ENCODE data around the gene TMC6.
A peak's percentile ranks its signal among the peaks of the same experiment; 100 is the strongest.

Gene TMC6

GRCh38 chr17:78168242-78168902 lies 39.8 kb upstream of the TMC6 start, which contains the start of gene SYNGR2:
Gene SYNGR2, plus strand, starts transcription at chr17:78168581. Its CDS starts 36 bp downstream, at chr17:78168617.
- H3K4me1 Mint-ChIP-seq = peaks cover 12% of the 10 kb centered on the region
- peak; percentile 94 for DNase-seq
- H3K27me3 Mint-ChIP-seq (ENCODE audit: low read depth, poor library complexity) = peaks cover 6% of the 10 kb centered on the region
- peak within 1 kb of the TSS; percentile 75 for H3K4me3 Mint-ChIP-seq
- H3K9me3 Mint-ChIP-seq = no peaks in the 10 kb centered on the region
- H3K27ac Mint-ChIP-seq = no peak within 1 kb of the TSS
- H3K36me3 Mint-ChIP-seq (ENCODE audit: low read depth) = peaks cover 2% of the 10 kb centered on the region
- no peak for TF ChIP-seq CTCF (IDR thresholded peaks at IDR 0.05)

- Mint-ChIP-seq H3K36me3 (ENCODE audit: low read depth) (no peaks in the 10 kb centered on the region), H3K27ac (no peak overlapping the region), H3K9me3 (no peaks in the 10 kb centered on the region), H3K27me3 (ENCODE audit: low read depth, poor library complexity) (peaks cover 6% of the 10 kb centered on the region), H3K4me1 (no peaks in the 10 kb centered on the region), H3K4me3 (no peak overlapping the region)
- DNase-seq = no peak
- TF ChIP-seq CTCF (IDR thresholded peaks at IDR 0.05) = no peak
These were observed 37.9 kb upstream of the TMC6 start for GRCh38 chr17:78166416-78166815.

GRCh38 chr17:78164748-78165607 lies 36.4 kb upstream of the TMC6 start:
- no peak overlapping the region for H3K27ac Mint-ChIP-seq
- H3K9me3 Mint-ChIP-seq = no peaks in the 10 kb centered on the region
- H3K27me3 Mint-ChIP-seq (ENCODE audit: low read depth, poor library complexity) = peaks cover 7% of the 10 kb centered on the region
- no peak overlapping the region for H3K4me3 Mint-ChIP-seq
- DNase-seq = no peak
- no peak for TF ChIP-seq CTCF (IDR thresholded peaks at IDR 0.05)
- H3K4me1 Mint-ChIP-seq = no peaks in the 10 kb centered on the region
- H3K36me3 Mint-ChIP-seq (ENCODE audit: low read depth) = no peaks in the 10 kb centered on the region

- TF ChIP-seq CTCF (IDR thresholded peaks at IDR 0.05) = no peak
- no peak overlapping the region for H3K4me3 Mint-ChIP-seq
- H3K4me1 Mint-ChIP-seq = peaks cover 5% of the 10 kb centered on the region
- H3K36me3 Mint-ChIP-seq (ENCODE audit: low read depth) = no peaks in the 10 kb centered on the region
- H3K27ac Mint-ChIP-seq = no peak overlapping the region
- H3K9me3 Mint-ChIP-seq = no peaks in the 10 kb centered on the region
- no peak for DNase-seq
- peaks cover 10% of the 10 kb centered on the region for H3K27me3 Mint-ChIP-seq (ENCODE audit: low read depth, poor library complexity)
These were observed 35.6 kb upstream of the TMC6 start for GRCh38 chr17:78163881-78164747.

- Mint-ChIP-seq H3K27ac (no peak overlapping the region), H3K4me1 (peaks cover 11% of the 10 kb centered on the region), H3K27me3 (ENCODE audit: low read depth, poor library complexity) (peaks cover 18% of the 10 kb centered on the region), H3K36me3 (ENCODE audit: low read depth) (no peaks in the 10 kb centered on the region), H3K9me3 (no peaks in the 10 kb centered on the region), H3K4me3 (no peak overlapping the region)
- TF ChIP-seq CTCF (IDR thresholded peaks at IDR 0.05) = no peak
- no peak for DNase-seq
These were observed 31.1 kb upstream of the TMC6 start for GRCh38 chr17:78159575-78160158.

Data from nephron progenitor cell (in vitro differentiated cells).